Measurements from ENCODE around the gene PARN. TPM values are rescaled to one million over a fixed set of nuclear protein-coding genes. Genes with fewer than 3 reads are reported as not detected.

PARN gene
- total and polyA plus RNA-seq, 3 donors from 2014 or later = 43.5 to 67.2 (median 47.6) TPM

GRCh38 chr16:14460726-14461125 lies 169.3 kb downstream of the PARN start:
- Histone ChIP-seq H3K4me3 (no peak overlapping the region), H3K36me3 (ENCODE audit: low read depth, missing control alignments) (no peaks in the 10 kb centered on the region), H3K27me3 (no peaks in the 10 kb centered on the region), H3K27ac (no peak overlapping the region), H3K9me3 (no peaks in the 10 kb centered on the region), H3K4me1 (no peaks in the 10 kb centered on the region)
- TF ChIP-seq POLR2A (IDR thresholded peaks at IDR 0.05) (no peak), CTCF (IDR thresholded peaks at IDR 0.05) (no peak)
- DNase-seq = no peak
- 84 to 93% methylated on average over 1 of the region's 1 CpG for WGBS, 2 donors
- intact Hi-C loops (cut with DNase I; ENCODE audit: low total_unique reads) = no loop called here

DNA sequence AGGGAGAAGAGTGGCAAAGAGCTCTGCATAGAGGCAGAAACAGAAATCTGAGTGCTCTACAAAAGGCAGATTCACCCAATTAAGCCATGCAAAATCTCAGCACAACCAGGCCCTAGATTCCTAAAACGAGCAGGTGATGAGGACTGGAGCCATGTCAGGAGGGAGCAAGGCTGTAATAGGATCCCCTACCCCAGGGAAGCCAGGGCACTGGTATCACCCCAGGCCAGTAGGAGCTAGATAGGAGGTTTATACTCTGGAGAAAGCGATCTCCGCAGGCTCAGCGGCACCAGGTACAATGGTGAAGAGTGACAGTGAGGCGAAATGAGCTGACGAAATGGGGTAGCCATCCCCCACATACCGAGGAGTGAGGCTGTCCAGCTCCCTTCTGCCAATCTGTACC lies 171.5 kb downstream of the PARN start:
- DNase-seq = no peak
- no peaks in the 10 kb centered on the region for H3K4me1 ChIP-seq
- 84 to 85% methylated on average over 7 of the region's 7 CpGs for WGBS, 2 donors
- no peaks in the 10 kb centered on the region for H3K27me3 ChIP-seq
- intact Hi-C loops (cut with DNase I; ENCODE audit: low total_unique reads) = no loop called here
- no peaks in the 10 kb centered on the region for H3K36me3 ChIP-seq (ENCODE audit: low read depth, missing control alignments)
- no peak for TF ChIP-seq CTCF (IDR thresholded peaks at IDR 0.05)
- no peak for TF ChIP-seq POLR2A (IDR thresholded peaks at IDR 0.05)
- H3K9me3 ChIP-seq = no peaks in the 10 kb centered on the region
- H3K4me3 ChIP-seq = no peak overlapping the region
- no peak overlapping the region for H3K27ac ChIP-seq

- Histone ChIP-seq H3K4me1 (no peaks in the 10 kb centered on the region), H3K9me3 (no peaks in the 10 kb centered on the region), H3K27me3 (no peaks in the 10 kb centered on the region), H3K4me3 (no peak overlapping the region), H3K36me3 (ENCODE audit: low read depth, missing control alignments) (no peaks in the 10 kb centered on the region), H3K27ac (no peak overlapping the region)
- TF ChIP-seq CTCF (IDR thresholded peaks at IDR 0.05) = no peak
- TF ChIP-seq POLR2A (IDR thresholded peaks at IDR 0.05) = no peak
- no peak for DNase-seq
- intact Hi-C loops (cut with DNase I; ENCODE audit: low total_unique reads) = no loop called here
- WGBS, 2 donors = 92% methylated on average over 10 of the region's 10 CpGs
These were observed 173.1 kb downstream of the PARN start for GRCh38 chr16:14456793-14457481.

DNA sequence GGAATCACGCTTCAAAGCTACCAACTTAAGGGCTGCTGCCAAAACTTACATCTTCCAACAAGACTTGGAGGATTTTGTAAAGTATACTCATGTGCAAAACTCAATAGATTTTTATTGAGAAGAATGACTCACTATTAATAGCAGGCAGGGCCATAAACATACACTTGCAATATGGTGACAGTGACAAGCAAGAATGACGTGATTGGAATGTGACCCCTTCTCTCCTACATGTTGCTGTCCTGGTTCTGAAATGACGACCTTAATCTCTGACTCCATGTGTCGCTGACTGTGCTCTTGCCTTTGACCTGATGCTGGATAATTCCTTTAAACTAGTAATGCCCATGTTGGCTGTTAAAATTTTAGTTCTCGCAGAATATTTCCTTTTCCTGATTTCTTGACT lies 174.5 kb downstream of the PARN start:
- H3K27ac ChIP-seq = no peak overlapping the region
- intact Hi-C loops (cut with DNase I; ENCODE audit: low total_unique reads) = no loop called here
- no peaks in the 10 kb centered on the region for H3K36me3 ChIP-seq (ENCODE audit: low read depth, missing control alignments)
- no peak for TF ChIP-seq POLR2A (IDR thresholded peaks at IDR 0.05)
- TF ChIP-seq CTCF (IDR thresholded peaks at IDR 0.05) = no peak
- H3K4me3 ChIP-seq = no peak overlapping the region
- H3K27me3 ChIP-seq = no peaks in the 10 kb centered on the region
- H3K9me3 ChIP-seq = no peaks in the 10 kb centered on the region
- no peaks in the 10 kb centered on the region for H3K4me1 ChIP-seq
- DNase-seq = no peak
- WGBS, 2 donors = 84 to 85% methylated on average over 5 of the region's 5 CpGs

DNA sequence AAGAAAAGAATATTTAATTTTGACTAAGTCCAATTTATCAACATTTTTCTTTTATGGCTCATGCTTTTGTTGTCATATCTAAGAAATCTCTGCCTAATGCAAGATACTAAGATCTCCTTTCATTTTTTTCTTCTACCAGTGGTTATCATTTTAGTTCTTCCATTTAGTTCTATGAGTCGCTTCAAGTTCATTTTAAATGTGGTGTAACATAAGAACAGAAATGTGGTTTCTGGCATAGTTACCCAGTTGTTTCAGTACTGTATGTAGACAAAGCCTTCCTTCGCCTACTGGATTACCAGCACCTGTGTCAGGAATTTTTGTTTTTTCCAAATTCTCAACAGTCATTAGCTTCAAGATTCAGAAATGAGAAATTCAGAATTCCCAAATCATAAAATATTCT lies 175.7 kb downstream of the PARN start:
- H3K27ac ChIP-seq = no peak overlapping the region
- TF ChIP-seq CTCF (IDR thresholded peaks at IDR 0.05) = no peak
- TF ChIP-seq POLR2A (IDR thresholded peaks at IDR 0.05) = no peak
- 98 to 100% methylated on average over 2 of the region's 2 CpGs for WGBS, 2 donors
- H3K9me3 ChIP-seq = no peaks in the 10 kb centered on the region
- no peaks in the 10 kb centered on the region for H3K4me1 ChIP-seq
- no peak for DNase-seq
- intact Hi-C loops (cut with DNase I; ENCODE audit: low total_unique reads) = no loop called here
- H3K4me3 ChIP-seq = no peak overlapping the region
- no peaks in the 10 kb centered on the region for H3K36me3 ChIP-seq (ENCODE audit: low read depth, missing control alignments)
- H3K27me3 ChIP-seq = no peaks in the 10 kb centered on the region
